PC-9 (cell line): Measurements from ENCODE around the gene FAM168A. TPM values are rescaled to one million over a fixed set of nuclear protein-coding genes. Genes with fewer than 3 reads are reported as not detected.

Source experiments
- BruUV-seq: library from RNA; stranded (reverse); fragments of 400-500 nt; replicated peaks from 2 replicates; lab custom pipeline; 2021; lab: Mats Ljungman, UMichigan
- CTCF ChIA-PET: fragments of 300-600 bp; sonication (Branson Sonifier 250); formaldehyde crosslinking; loops from one replicate; lab custom pipeline; 2022; ENCODE audit warnings: antibody characterized with exemption; lab: Charles Lee
- POLR2A ChIA-PET: fragments of 300-600 bp; sonication (Branson Sonifier 250); formaldehyde crosslinking; loops from one replicate; lab custom pipeline; 2022; ENCODE audit warnings: antibody characterized with exemption; ENCODE audit not compliant: unreplicated experiment; lab: Charles Lee
- DNase-seq, 2 experiments: peaks; one replicate each; pipeline versions ENCODE4 v3.0.0 to v3.0.0-alpha.2; 2015 to 2022; ENCODE audit warnings: mixed read lengths in 1 of 2
- H2AFZ ChIP-seq: fragments of 200-600 bp; sonication (generic); 2 replicates; pipeline ENCODE4 v1.8.1; 2017; ENCODE audit warnings: antibody characterized with exemption
- H3F3A ChIP-seq: fragments of 200-600 bp; sonication (generic); 2 replicates; pipeline ENCODE4 v1.8.1; 2017; ENCODE audit warnings: antibody characterized with exemption, mild to moderate bottlenecking, low read depth; ENCODE audit not compliant: insufficient read depth
- H3K27ac ChIP-seq: fragments of 200-600 bp; sonication (generic); 2 replicates; pipeline ENCODE4 v1.6.1; 2016; ENCODE audit warnings: mixed run types
- H3K27me3 ChIP-seq: fragments of 200-600 bp; sonication (generic); 2 replicates; pipeline ENCODE4 v1.6.1; 2016; ENCODE audit warnings: low read depth, mixed run types; ENCODE audit not compliant: insufficient read depth
- H3K36me3 ChIP-seq: fragments of 200-600 bp; sonication (generic); 2 replicates; pipeline ENCODE4 v1.6.1; 2016; ENCODE audit warnings: low read depth, mixed run types
- H3K4me1 ChIP-seq: fragments of 200-600 bp; sonication (generic); replicated peaks from 2 replicates; pipeline ENCODE4 v1.6.1; 2016; ENCODE audit warnings: mixed run types; ENCODE audit not compliant: insufficient read depth
- H3K4me2 ChIP-seq: fragments of 200-600 bp; sonication (generic); 2 replicates; pipeline ENCODE4 v1.6.1; 2017; ENCODE audit warnings: mixed run types
- H3K4me3 ChIP-seq: fragments of 200-600 bp; sonication (generic); 2 replicates; pipeline ENCODE4 v1.6.1; 2016; ENCODE audit warnings: mixed run types
- H3K79me2 ChIP-seq: fragments of 200-600 bp; sonication (generic); 2 replicates; pipeline ENCODE4 v1.6.1; 2017; ENCODE audit warnings: low read depth, mixed run types
- H3K9me2 ChIP-seq: fragments of 200-600 bp; sonication (generic); 2 replicates; pipeline ENCODE4 v1.8.1; 2017; ENCODE audit warnings: mild to moderate bottlenecking; ENCODE audit not compliant: insufficient read depth
- H3K9me3 ChIP-seq: fragments of 200-600 bp; sonication (generic); 2 replicates; pipeline ENCODE4 v1.8.1; 2016; ENCODE audit warnings: low read depth; ENCODE audit not compliant: insufficient read depth
- H4K20me1 ChIP-seq: fragments of 200-600 bp; sonication (generic); 2 replicates; pipeline ENCODE4 v1.8.1; 2017; ENCODE audit not compliant: insufficient read depth
- CTCF ChIP-seq: fragments of 200-600 bp; sonication (generic); conservative IDR thresholded peaks from 2 replicates; pipeline ENCODE4 v1.6.1; 2017; ENCODE audit warnings: mixed run types, antibody characterized with exemption, mild to moderate bottlenecking, moderate library complexity
- EZH2 ChIP-seq: fragments of 200-600 bp; sonication (generic); IDR thresholded peaks from 2 replicates; pipeline ENCODE4 v1.8.0; 2017; ENCODE audit warnings: antibody characterized with exemption, low read depth
- intact Hi-C: fragments of 100-400 bp; cut with micrococcal nuclease; formaldehyde crosslinking; loops from one replicate; pipeline ENCODE4 v1.10.0; 2022; ENCODE audit not compliant: unreplicated experiment
- total RNA-seq: library from RNA; stranded (reverse); gene quantifications from 2 replicates; pipeline ENCODE4 v1.2.3, GENCODE V29; 2021

Gene FAM168A
- total RNA-seq, 1 experiment from 2014 or later: 51.2 TPM

- Histone ChIP-seq H3K9me2 (no peaks in the 10 kb centered on the region), H3K4me3 (no peak overlapping the region), H2AFZ (no peak overlapping the region), H3K4me2 (no peak overlapping the region), H3K9me3 (no peaks in the 10 kb centered on the region), H3K4me1 (no peaks in the 10 kb centered on the region), H3K79me2 (no peaks in the 10 kb centered on the region), H3K36me3 (no peaks in the 10 kb centered on the region), H4K20me1 (no peaks in the 10 kb centered on the region), H3K27ac (no peak overlapping the region), H3K27me3 (no peaks in the 10 kb centered on the region), H3F3A (no peaks in the 10 kb centered on the region)
- TF ChIP-seq CTCF (no peak), EZH2 (no peak)
- intact Hi-C loops: no loop called here
- CTCF ChIA-PET: no interaction called here
- BruUV-seq: no TSS peak
- POLR2A ChIA-PET: no interaction called here
- no peak for DNase-seq
These were observed 37.8 kb upstream of the FAM168A start for GRCh38 chr11:73635721-73636120.

GRCh38 chr11:73633999-73634398 lies 36.1 kb upstream of the FAM168A start:
- Histone ChIP-seq H3K36me3 (no peaks in the 10 kb centered on the region), H3F3A (no peaks in the 10 kb centered on the region), H3K4me3 (no peak overlapping the region), H3K4me1 (no peaks in the 10 kb centered on the region), H3K9me2 (no peaks in the 10 kb centered on the region), H3K27ac (no peak overlapping the region), H4K20me1 (no peaks in the 10 kb centered on the region), H3K27me3 (no peaks in the 10 kb centered on the region), H3K9me3 (no peaks in the 10 kb centered on the region), H2AFZ (no peak overlapping the region), H3K4me2 (no peak overlapping the region), H3K79me2 (no peaks in the 10 kb centered on the region)
- no peak for TF ChIP-seq EZH2
- no peak for TF ChIP-seq CTCF
- no TSS peak for BruUV-seq
- ChIA-PET POLR2A (no interaction called here), CTCF (interaction anchor here (1.5 kb wide), 1 partner anchor 8 kb away, joined by 3 read pairs; no protein-coding TSS in a partner anchor)
- DNase-seq: no peak
- intact Hi-C loops: no loop called here

GRCh38 chr11:73632996-73633395 lies 35.1 kb upstream of the FAM168A start:
- no peak overlapping the region for H2AFZ ChIP-seq
- H3F3A ChIP-seq: no peaks in the 10 kb centered on the region
- CTCF ChIA-PET: no interaction called here
- DNase-seq: no peak
- H3K4me1 ChIP-seq: no peaks in the 10 kb centered on the region
- intact Hi-C loops: no loop called here
- no peak overlapping the region for H3K4me3 ChIP-seq
- no peaks in the 10 kb centered on the region for H3K9me2 ChIP-seq
- no peak overlapping the region for H3K4me2 ChIP-seq
- H3K9me3 ChIP-seq: no peaks in the 10 kb centered on the region
- no TSS peak for BruUV-seq
- H3K27me3 ChIP-seq: no peaks in the 10 kb centered on the region
- no peaks in the 10 kb centered on the region for H4K20me1 ChIP-seq
- POLR2A ChIA-PET: no interaction called here
- TF ChIP-seq EZH2 (no peak), CTCF (no peak)
- no peak overlapping the region for H3K27ac ChIP-seq
- no peaks in the 10 kb centered on the region for H3K79me2 ChIP-seq
- no peaks in the 10 kb centered on the region for H3K36me3 ChIP-seq
